ENCODE measurements around the gene CDH8. TPM values are rescaled to one million over a fixed set of nuclear protein-coding genes. Genes with fewer than 3 reads are reported as not detected.

The CDH8 gene
- total RNA-seq, 1 experiment from 2014 or later, result 11.1 TPM

DNA sequence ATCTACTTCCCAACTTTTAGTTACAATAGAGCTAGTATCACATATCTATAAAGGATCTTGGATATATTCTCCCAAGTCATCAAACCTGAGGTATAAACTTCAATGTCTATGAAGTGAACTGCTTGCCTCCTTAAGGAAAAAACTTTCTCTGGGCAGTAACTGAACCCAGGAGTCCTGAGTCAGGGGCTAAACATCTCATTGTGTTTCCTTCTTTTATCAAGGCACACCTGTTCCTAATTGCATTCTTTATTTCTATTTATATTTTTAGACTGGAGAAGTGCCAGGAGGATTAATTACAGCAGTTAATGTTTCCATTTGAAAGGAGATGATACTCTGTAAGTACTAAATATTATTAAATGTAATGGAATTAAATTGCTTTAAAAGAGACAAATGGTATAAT, 98.6 kb downstream of the CDH8 start:
- ChIA-PET CTCF (interaction anchor here (3.0 kb wide), 1 partner anchor 140 kb away, joined by 22 read pairs; no protein-coding TSS in a partner anchor), POLR2A (no interaction called here)
- DNase-seq (ENCODE audit: low spot score) (no peak), ATAC-seq (no peak)
- H3K27ac Mint-ChIP-seq, result no peak overlapping the region
- peaks cover 14% of the 10 kb centered on the region for H3K4me1 Mint-ChIP-seq
- no peak for TF ChIP-seq EMX1 (CRISPR knock-in tag; IDR thresholded peaks at IDR 0.05)
- TF ChIP-seq, protein P1, sequence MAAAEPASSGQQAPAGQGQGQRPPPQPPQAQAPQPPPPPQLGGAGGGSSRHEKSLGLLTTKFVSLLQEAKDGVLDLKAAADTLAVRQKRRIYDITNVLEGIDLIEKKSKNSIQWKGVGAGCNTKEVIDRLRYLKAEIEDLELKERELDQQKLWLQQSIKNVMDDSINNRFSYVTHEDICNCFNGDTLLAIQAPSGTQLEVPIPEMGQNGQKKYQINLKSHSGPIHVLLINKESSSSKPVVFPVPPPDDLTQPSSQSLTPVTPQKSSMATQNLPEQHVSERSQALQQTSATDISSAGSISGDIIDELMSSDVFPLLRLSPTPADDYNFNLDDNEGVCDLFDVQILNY (CRISPR knock-in tag; IDR thresholded peaks at IDR 0.05), result no peak
- TF ChIP-seq, protein P2, sequence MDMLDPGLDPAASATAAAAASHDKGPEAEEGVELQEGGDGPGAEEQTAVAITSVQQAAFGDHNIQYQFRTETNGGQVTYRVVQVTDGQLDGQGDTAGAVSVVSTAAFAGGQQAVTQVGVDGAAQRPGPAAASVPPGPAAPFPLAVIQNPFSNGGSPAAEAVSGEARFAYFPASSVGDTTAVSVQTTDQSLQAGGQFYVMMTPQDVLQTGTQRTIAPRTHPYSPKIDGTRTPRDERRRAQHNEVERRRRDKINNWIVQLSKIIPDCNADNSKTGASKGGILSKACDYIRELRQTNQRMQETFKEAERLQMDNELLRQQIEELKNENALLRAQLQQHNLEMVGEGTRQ (CRISPR knock-in tag; IDR thresholded peaks at IDR 0.05), result no peak
- no peak for TF ChIP-seq TP53 (CRISPR knock-in tag; IDR thresholded peaks at IDR 0.05)
- TF ChIP-seq, protein P3, sequence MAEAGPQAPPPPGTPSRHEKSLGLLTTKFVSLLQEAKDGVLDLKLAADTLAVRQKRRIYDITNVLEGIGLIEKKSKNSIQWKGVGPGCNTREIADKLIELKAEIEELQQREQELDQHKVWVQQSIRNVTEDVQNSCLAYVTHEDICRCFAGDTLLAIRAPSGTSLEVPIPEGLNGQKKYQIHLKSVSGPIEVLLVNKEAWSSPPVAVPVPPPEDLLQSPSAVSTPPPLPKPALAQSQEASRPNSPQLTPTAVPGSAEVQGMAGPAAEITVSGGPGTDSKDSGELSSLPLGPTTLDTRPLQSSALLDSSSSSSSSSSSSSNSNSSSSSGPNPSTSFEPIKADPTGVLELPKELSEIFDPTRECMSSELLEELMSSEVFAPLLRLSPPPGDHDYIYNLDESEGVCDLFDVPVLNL (CRISPR knock-in tag; IDR thresholded peaks at IDR 0.05; ENCODE audit: borderline replicate concordance, low read depth), result no peak
- no peak for TF ChIP-seq NR1H2 (CRISPR knock-in tag; IDR thresholded peaks at IDR 0.05)
- TF ChIP-seq CREB1 (CRISPR knock-in tag; IDR thresholded peaks at IDR 0.05), result no peak
- no peak for TF ChIP-seq GABPB1 (CRISPR knock-in tag; IDR thresholded peaks at IDR 0.05)
- TF ChIP-seq, protein P4, sequence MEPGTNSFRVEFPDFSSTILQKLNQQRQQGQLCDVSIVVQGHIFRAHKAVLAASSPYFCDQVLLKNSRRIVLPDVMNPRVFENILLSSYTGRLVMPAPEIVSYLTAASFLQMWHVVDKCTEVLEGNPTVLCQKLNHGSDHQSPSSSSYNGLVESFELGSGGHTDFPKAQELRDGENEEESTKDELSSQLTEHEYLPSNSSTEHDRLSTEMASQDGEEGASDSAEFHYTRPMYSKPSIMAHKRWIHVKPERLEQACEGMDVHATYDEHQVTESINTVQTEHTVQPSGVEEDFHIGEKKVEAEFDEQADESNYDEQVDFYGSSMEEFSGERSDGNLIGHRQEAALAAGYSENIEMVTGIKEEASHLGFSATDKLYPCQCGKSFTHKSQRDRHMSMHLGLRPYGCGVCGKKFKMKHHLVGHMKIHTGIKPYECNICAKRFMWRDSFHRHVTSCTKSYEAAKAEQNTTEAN (CRISPR knock-in tag; IDR thresholded peaks at IDR 0.05), result no peak
- TF ChIP-seq ELF4 (CRISPR knock-in tag; IDR thresholded peaks at IDR 0.05; ENCODE audit: low read depth), result no peak
- TF ChIP-seq, protein P5, sequence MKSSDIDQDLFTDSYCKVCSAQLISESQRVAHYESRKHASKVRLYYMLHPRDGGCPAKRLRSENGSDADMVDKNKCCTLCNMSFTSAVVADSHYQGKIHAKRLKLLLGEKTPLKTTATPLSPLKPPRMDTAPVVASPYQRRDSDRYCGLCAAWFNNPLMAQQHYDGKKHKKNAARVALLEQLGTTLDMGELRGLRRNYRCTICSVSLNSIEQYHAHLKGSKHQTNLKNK (CRISPR knock-in tag; IDR thresholded peaks at IDR 0.05), result no peak
- TF ChIP-seq, protein P6, sequence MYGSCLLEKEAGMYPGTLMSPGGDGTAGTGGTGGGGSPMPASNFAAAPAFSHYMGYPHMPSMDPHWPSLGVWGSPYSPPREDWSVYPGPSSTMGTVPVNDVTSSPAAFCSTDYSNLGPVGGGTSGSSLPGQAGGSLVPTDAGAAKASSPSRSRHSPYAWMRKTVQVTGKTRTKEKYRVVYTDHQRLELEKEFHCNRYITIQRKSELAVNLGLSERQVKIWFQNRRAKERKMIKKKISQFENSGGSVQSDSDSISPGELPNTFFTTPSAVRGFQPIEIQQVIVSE (CRISPR knock-in tag; IDR thresholded peaks at IDR 0.05; ENCODE audit: borderline replicate concordance), result no peak
- no peak for TF ChIP-seq GTF2I (CRISPR knock-in tag; conservative IDR thresholded peaks at IDR 0.05)
- TF ChIP-seq TCF7 (CRISPR knock-in tag; IDR thresholded peaks at IDR 0.05; ENCODE audit: low read depth), result no peak
- no peak for TF ChIP-seq RELA (CRISPR knock-in tag; IDR thresholded peaks at IDR 0.05; ENCODE audit: borderline replicate concordance)
- no peak overlapping the region for H3K4me3 Mint-ChIP-seq
- no peaks in the 10 kb centered on the region for H3K9me3 Mint-ChIP-seq
- no peaks in the 10 kb centered on the region for H3K36me3 Mint-ChIP-seq
- no peaks in the 10 kb centered on the region for H3K27me3 Mint-ChIP-seq (ENCODE audit: low read depth)

DNA sequence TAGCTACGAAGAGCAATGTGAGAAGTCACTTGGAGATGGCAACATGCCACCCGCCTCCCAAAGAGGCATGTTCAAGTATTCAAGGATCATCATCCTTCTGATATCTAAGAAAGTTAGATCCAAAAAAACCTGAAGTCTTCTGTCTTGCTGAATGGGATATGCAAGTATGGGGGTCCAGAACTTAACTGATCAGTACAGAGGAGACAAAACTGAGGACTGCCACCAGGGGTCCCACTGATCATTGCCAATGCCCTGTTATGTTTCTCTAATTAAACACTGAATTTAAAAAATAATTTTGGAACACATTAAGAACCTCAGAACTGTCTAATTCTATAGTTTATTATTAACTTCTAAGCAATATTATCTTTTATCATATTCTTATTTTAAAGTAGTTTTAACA, 99.7 kb downstream of the CDH8 start:
- POLR2A ChIA-PET, result interaction anchor here (0.6 kb wide), 1 partner anchor 149 kb away, joined by 3 read pairs; no protein-coding TSS in a partner anchor
- CTCF ChIA-PET, result interaction anchor here (0.5 to 3.3 kb wide), 5 partner anchors 9 to 494 kb away, joined by 3 to 37 read pairs (median 4); no protein-coding TSS in a partner anchor
- Mint-ChIP-seq H3K4me3 (no peak overlapping the region), H3K27ac (no peak overlapping the region), H3K27me3 (ENCODE audit: low read depth) (no peaks in the 10 kb centered on the region), H3K4me1 (peaks cover 14% of the 10 kb centered on the region), H3K36me3 (no peaks in the 10 kb centered on the region), H3K9me3 (no peaks in the 10 kb centered on the region)
- peak; percentile 40 for DNase-seq (ENCODE audit: low spot score)
- ATAC-seq, result peak; percentile 78
- TF ChIP-seq, protein P7, sequence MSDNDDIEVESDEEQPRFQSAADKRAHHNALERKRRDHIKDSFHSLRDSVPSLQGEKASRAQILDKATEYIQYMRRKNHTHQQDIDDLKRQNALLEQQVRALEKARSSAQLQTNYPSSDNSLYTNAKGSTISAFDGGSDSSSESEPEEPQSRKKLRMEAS (CRISPR knock-in tag; IDR thresholded peaks at IDR 0.05), result no peak
- TF ChIP-seq, protein P8, sequence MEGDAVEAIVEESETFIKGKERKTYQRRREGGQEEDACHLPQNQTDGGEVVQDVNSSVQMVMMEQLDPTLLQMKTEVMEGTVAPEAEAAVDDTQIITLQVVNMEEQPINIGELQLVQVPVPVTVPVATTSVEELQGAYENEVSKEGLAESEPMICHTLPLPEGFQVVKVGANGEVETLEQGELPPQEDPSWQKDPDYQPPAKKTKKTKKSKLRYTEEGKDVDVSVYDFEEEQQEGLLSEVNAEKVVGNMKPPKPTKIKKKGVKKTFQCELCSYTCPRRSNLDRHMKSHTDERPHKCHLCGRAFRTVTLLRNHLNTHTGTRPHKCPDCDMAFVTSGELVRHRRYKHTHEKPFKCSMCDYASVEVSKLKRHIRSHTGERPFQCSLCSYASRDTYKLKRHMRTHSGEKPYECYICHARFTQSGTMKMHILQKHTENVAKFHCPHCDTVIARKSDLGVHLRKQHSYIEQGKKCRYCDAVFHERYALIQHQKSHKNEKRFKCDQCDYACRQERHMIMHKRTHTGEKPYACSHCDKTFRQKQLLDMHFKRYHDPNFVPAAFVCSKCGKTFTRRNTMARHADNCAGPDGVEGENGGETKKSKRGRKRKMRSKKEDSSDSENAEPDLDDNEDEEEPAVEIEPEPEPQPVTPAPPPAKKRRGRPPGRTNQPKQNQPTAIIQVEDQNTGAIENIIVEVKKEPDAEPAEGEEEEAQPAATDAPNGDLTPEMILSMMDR (IDR thresholded peaks at IDR 0.05), result peak; percentile 51
